GM23248 (cell line): Measurements from ENCODE around the gene B3GNT2.

Experiments used
- EZH2 ChIP-seq: fragments of 200-600 bp; sonication (generic); IDR thresholded peaks from 2 replicates; pipeline ENCODE4 v1.6.1; 2018; ENCODE audit warnings: antibody characterized with exemption, mild to moderate bottlenecking; ENCODE audit not compliant: insufficient read depth, poor library complexity, severe bottlenecking
- EZH2phosphoT487 ChIP-seq: fragments of 200-600 bp; sonication (generic); IDR thresholded peaks from 2 replicates; pipeline ENCODE4 v1.6.1; 2018; ENCODE audit warnings: antibody characterized with exemption, moderate library complexity, mild to moderate bottlenecking, low read depth; ENCODE audit not compliant: insufficient read depth

DNA sequence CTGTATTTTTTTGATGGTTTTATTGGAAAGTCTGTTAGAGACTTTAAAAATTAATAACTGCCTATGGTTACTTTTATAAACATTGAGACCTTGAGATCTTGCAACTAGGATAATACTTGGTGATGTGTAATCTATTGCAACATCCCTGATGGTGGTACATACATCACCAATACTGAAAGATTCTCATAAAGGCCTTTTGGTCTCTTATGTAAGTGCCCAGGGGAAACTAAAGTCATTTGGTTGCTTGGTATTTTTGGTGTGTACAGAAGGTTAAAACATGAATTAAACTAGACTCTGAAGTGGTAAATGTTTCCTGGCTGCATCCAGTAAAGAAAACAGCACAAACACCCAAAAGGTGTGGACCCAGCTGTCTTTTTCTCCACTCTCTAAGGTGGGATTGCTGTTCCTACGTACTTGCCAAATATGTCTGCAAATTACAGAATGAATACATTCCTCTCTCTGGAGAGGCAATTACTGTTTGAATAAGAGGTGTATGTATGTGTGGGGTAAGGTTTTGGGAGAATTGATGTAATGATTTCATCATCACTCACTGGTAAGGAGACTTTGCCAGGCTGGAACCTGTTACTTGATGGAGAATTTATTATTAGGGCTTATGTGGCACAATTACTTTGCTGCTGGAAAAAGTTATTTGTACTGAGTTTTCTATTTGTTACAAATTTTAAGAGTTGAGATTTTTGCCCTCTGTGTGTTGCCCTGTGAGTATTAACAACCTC is 3.6 kb downstream of the B3GNT2 start:
- TF ChIP-seq EZH2 (no peak), EZH2phosphoT487 (no peak)
